HepG2 (cell line): ENCODE data around the gene PCP4L1. TPM values are rescaled to one million over a fixed set of nuclear protein-coding genes. Genes with fewer than 3 reads are reported as not detected.

Experiments
- DMTF1 ChIP-seq: sonication (generic); formaldehyde crosslinking; IDR thresholded peaks from 2 replicates; pipeline ENCODE4 v1.4.0; 2020; ENCODE audit warnings: mild to moderate bottlenecking, missing genetic modification reagents
- GPN1 ChIP-seq: sonication (generic); formaldehyde crosslinking; IDR thresholded peaks from 2 replicates; pipeline ENCODE4 v1.5.1; 2020; ENCODE audit warnings: missing genetic modification reagents, borderline replicate concordance
- GTF3A ChIP-seq: sonication (generic); formaldehyde crosslinking; conservative IDR thresholded peaks from 2 replicates; pipeline ENCODE4 v1.4.0; 2020; ENCODE audit warnings: mild to moderate bottlenecking, missing genetic modification reagents
- MAX ChIP-seq: IDR thresholded peaks from 2 replicates; pipeline ENCODE4 v1.6.1; 2012; ENCODE audit warnings: inconsistent platforms
- MED8 ChIP-seq: sonication (generic); formaldehyde crosslinking; IDR thresholded peaks from 2 replicates; pipeline ENCODE4 v1.8.1; 2023; ENCODE audit warnings: mild to moderate bottlenecking, missing genetic modification reagents; ENCODE audit not compliant: insufficient replicate concordance
- MTA1 ChIP-seq: sonication (generic); formaldehyde crosslinking; IDR thresholded peaks from 2 replicates; pipeline ENCODE4 v1.4.0; 2020; ENCODE audit warnings: missing genetic modification reagents, mild to moderate bottlenecking, borderline replicate concordance
- NFATC3 ChIP-seq: sonication (generic); formaldehyde crosslinking; IDR thresholded peaks from 2 replicates; pipeline ENCODE4 v1.5.1; 2020; ENCODE audit warnings: mild to moderate bottlenecking, missing genetic modification reagents
- PCBP1 ChIP-seq: fragments of 200-400 bp; formaldehyde crosslinking; IDR thresholded peaks from 2 replicates; pipeline ENCODE4 v1.6.1; 2017; ENCODE audit warnings: mild to moderate bottlenecking, low read depth, low read length, borderline replicate concordance
- U2AF1 ChIP-seq: fragments of 200-400 bp; formaldehyde crosslinking; optimal IDR thresholded peaks from 2 replicates; pipeline ENCODE3; 2017; ENCODE audit warnings: mild to moderate bottlenecking, low read depth, low read length
- ZFAT ChIP-seq: sonication (generic); formaldehyde crosslinking; conservative IDR thresholded peaks from 2 replicates; pipeline ENCODE4 v1.8.1; 2023; ENCODE audit warnings: missing genetic modification reagents, inconsistent platforms
- ZGPAT ChIP-seq: IDR thresholded peaks from 2 replicates; pipeline ENCODE4 v1.6.1; 2016; ENCODE audit warnings: mild to moderate bottlenecking
- ZMYM2 ChIP-seq: sonication (generic); formaldehyde crosslinking; IDR thresholded peaks from 2 replicates; pipeline ENCODE4 v1.8.0; 2022; ENCODE audit warnings: mild to moderate bottlenecking, missing genetic modification reagents
- ZNF17 ChIP-seq: sonication (generic); formaldehyde crosslinking; IDR thresholded peaks from 2 replicates; pipeline ENCODE4 v1.5.0; 2020; ENCODE audit warnings: mild to moderate bottlenecking, missing genetic modification reagents
- ZNF318 ChIP-seq: sonication (generic); formaldehyde crosslinking; IDR thresholded peaks from 2 replicates; pipeline ENCODE4 v1.4.0; 2020; ENCODE audit warnings: mild to moderate bottlenecking, missing genetic modification reagents
- ZNF543 ChIP-seq: sonication (generic); formaldehyde crosslinking; IDR thresholded peaks from 2 replicates; pipeline ENCODE4 v1.4.0; 2020; ENCODE audit warnings: mild to moderate bottlenecking, missing genetic modification reagents
- ZNF790 ChIP-seq: sonication (generic); formaldehyde crosslinking; IDR thresholded peaks from 2 replicates; pipeline ENCODE4 v1.8.0; 2022; ENCODE audit warnings: missing genetic modification reagents, mild to moderate bottlenecking, borderline replicate concordance
- polyA plus RNA-seq, 8 experiments: library from polyadenylated mRNA; depleted of rRNA in 3 of 8; stranded (reverse) in 7 of 8; unstranded in 1 of 8; fragments of >200 nt; fragmentation: Illumina TruSeq in 4 of 8; extraction: Trizol in 4 of 8; gene quantifications; 2 replicates each; pipeline versions ENCODE4 v1.2.1 to v1.2.3, GENCODE V29; 2011 to 2016; ENCODE audit warnings: low read depth in 4 of 8, missing spikeins in 1 of 8, mixed read lengths in 1 of 8; ENCODE audit not compliant: insufficient read depth in 1 of 8
- total RNA-seq, 5 experiments: library from RNA; depleted of rRNA; stranded (reverse); fragments of >200 nt; fragmentation: Illumina TruSeq; extraction: Trizol; gene quantifications; 2 replicates each; pipeline ENCODE4 v1.2.3, GENCODE V29; 2016; ENCODE audit warnings: low read depth in 1 of 5

PCP4L1 gene
- total and polyA plus RNA-seq, 2 of the 13 experiments (the other 11 are each of a cell fraction or from before 2014, with no cell fraction given), result 0.28 TPM; not detected in 1

GRCh38 chr1:161227196-161227871, 31.2 kb upstream of the PCP4L1 start (continued):
- TF ChIP-seq ZNF543, result no peak
- no peak for TF ChIP-seq MTA1 (CRISPR knock-in tag)
- TF ChIP-seq PCBP1, result no peak
- no peak for TF ChIP-seq ZNF318
- TF ChIP-seq GPN1, result no peak
- no peak for TF ChIP-seq MAX
- TF ChIP-seq U2AF1, result no peak
- no peak for TF ChIP-seq MED8 (CRISPR knock-in tag)
- TF ChIP-seq NFATC3 (CRISPR knock-in tag), result no peak
- TF ChIP-seq ZFAT (CRISPR knock-in tag), result no peak
- TF ChIP-seq ZNF790 (CRISPR knock-in tag), result no peak
- no peak for TF ChIP-seq ZMYM2 (CRISPR knock-in tag)
- TF ChIP-seq ZGPAT (CRISPR knock-in tag), result no peak
- TF ChIP-seq GTF3A (CRISPR knock-in tag), result no peak
- no peak for TF ChIP-seq ZNF17 (CRISPR knock-in tag)
- no peak for TF ChIP-seq DMTF1 (CRISPR knock-in tag)
